ENCODE results near the gene SPATA13.

The SPATA13 gene

DNA sequence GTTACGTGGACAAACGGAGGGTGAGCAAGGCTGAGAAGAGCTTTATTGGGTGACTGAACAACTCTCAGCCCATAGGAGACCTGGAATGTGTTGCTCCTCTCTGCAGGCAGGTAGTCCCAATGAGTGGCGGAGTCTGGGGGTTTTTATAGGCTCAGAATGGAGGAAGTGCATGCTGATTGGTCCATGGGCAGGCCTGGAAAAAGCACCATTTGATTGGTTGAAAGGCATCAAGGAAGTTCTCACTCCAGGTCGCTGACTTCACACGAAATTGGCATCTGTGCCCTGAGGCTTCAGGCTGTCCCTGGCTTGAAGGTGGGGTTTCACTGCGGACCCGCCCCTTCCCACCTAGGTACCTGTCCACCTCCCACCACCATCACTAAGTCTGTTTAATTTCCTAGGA is 65.4 kb downstream of the SPATA13 start:
- no peak for DNase-seq

DNA sequence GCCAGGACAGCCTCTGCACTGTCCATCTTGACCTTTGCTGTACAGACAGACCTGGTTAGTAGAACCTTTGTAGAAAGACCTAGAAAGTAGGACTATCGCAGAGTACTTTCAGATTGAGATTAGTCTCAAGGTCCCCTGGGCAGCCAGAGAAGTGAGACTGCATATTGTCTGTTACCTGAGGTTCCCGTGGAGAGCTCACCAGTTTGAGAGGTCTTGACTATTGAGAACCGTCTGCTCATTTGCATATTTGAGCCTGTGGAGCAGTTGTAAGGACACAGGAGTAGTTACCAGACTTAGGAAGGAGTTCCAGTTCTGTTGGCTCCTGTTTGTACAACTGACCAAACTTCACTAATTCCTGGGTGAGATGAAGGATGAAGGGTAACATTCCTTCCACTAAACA is 66.2 kb downstream of the SPATA13 start:
- DNase-seq, result no peak

DNA sequence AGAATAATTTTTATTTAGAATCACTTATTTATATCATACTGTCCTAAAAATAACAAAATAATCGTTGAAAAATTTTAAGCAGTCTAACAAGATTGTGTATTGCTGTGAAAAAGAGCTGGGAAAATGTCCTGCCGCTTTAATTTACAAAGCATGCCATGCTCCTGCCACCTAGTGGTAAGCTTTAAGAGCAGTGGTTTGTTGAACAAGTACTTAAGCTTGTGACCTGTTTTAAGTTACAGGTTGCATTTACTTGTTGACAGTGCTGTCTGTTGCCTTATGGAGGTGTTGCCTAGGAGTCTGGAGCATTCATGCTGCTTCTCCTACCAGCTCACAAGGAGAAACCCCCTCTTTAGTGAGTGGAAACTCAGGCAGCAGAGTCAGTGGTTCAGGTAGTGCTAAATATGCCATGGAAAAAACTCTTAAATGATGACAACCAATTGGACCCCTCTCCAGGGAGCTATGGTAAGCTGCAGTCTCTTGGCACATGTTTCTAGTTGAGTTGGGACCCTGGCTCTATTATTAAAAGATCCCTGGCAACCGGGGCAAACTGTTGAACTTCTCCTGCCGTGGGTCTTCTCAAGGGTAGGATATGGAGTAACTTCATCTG is 68.4 kb downstream of the SPATA13 start:
- no peak for DNase-seq

DNA sequence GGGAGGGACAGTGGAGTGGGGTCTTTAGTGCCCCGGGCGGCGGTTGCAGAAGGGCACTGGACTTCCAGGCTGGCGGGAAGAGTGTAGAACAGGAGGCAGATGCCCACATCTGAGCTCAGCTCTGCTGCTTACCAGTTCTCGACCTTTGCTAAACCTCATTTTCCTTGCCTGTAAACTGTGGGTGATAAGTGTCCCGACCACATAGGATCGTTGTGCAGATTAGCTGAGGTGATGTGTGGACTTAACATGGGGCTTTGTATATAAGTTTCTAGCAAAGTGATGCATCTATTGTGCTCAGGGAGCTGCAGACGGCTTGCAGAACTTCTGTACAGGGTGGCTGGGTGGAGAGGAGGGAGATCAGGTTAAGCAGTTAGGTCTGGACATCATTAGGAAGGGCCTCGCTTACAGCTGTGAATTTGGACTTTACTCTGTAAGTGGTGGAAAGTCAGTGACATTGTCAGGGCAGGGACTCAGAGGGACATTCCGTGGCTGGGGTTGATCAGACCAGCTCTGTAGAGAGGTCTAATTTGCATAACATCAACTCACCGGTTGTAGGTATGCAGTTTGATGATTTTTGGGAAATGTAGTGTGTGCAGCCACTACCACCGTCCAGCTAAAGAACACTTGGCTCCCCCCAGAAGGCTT is 70.0 kb downstream of the SPATA13 start:
- DNase-seq, result no peak

DNA sequence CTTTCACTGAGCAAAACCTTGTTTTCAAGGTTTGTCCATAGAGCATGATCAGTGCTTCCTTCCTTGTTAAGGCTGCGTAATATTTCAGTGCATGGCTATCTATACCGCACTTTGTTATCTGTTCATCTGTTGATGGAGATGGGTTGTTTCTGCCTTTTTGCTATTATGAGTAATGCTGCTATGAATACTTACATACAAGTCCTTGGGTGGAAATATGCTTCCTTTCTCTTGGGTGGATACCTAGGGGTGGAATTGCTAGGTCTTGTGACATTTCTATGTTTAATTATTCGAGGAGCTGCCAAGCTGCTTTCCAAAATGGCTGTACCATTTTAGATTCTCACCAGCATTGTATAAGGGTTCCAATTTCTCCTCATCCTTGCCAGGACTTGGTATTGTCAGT is 70.9 kb downstream of the SPATA13 start:
- no peak for DNase-seq

DNA sequence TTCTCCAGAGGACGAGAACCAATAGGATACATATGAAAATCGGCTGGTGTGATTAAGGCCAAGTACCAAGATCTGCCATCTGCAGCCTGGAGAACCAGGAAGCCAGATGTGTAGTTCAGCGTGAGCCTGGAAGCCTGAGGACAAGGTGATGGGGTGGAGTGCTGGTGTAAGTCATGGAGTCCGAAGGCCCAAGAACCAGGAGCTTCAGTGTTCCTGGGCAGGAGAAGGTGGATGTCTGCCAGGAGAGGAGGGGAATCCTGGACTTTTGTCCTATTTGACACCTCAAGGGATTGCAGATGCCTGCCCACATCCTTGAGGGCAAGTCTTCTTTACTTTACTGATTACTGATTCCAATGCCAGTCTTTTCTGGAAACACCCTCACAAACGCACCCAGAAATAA is 71.5 kb downstream of the SPATA13 start:
- DNase-seq, result no peak

DNA sequence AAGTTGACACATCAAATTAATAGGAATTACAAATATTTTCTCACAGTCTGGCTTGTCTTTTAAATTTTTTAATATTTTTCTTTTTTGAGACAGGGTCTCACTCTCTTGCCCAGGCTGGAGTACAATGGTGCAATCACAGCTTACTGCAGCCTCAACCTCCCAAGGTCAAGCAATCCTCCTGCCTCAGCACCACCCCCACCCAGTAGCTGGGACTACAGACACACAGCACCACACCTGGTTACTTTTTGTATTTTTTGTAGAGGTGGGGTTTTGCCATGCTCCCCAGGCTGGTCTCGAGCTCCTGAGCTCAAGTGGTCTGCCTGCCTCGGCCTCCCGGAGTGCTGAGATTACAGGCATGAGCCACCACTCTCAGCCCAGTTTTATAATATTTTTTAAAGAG is 72.0 kb downstream of the SPATA13 start:
- no peak for DNase-seq

DNA sequence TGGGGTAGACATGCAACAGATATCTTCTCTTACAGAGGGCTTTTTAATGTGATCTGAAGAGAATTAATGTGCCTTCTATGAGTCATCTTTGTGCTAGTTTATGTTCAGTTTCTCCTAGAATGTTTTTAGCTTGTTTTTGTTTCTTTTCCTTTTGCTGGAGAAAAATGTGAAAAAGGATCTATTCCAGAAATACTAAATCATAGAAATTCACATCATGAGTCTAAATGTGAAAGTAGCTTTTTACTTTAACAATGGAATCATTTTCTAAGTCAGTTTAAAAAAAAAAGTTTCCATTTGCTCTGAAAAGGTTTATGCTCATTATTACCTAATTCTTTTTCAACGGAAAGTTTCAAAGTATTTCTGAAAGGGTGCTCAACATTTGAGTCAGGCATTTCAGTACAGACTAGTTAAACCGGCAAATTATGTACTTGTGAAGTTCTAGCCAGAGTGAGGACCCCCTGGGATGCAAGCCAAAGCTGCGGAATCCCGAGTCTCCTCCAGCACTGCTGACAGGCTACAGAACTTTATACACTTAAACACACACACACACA is 72.9 kb downstream of the SPATA13 start:
- DNase-seq, result no peak

DNA sequence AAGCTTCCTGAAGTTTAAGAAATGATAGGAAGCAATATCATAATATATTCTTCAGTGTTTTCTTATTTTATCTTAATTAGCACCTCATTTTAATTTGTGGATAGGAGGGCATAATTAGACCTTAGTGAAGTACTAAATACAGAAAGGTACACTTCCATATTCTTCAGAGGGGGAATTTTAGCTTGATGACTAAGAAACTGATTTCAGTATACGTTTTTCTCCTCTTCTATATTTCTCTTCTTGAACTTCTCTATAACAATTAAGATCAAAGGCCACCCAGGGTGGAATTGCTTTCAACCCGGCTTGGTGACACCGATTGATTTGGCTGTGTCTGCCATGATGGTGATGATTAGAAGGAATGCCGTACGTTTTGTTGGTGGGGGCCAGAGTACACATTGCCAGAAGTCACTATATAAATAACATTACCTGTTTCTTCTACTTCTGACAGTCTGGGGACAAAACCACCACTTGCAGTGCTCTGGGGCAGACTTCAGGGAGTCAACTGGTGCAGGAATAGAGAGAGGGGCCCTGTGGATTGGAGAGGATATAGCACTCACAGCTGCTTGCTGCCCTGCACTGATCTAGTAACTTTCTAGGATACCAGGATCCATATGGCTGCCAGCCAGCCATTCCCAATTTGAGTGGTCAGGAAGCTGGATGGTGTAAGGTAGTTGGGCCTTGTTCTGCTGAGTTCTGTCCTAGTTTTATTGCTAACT is 73.8 kb downstream of the SPATA13 start:
- DNase-seq, result no peak

DNA sequence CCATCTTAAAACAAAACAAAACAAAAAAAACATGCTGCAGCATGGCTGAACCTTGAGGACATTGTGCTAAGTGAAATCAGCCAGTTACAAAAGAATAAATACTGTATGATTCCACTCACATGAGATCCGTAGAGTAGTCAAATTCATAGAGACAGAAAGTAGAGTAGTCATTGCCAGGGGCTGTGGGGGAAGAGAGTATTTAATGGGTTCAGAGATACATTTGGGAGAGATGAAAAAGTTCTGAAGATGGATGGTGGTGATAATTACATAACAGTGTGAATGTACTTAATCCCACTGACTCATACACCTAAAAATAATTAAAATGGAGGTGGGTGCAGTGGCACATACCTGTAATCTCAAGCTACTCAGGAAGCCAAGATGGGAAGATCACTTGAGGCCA is 76.8 kb downstream of the SPATA13 start:
- DNase-seq, result no peak

DNA sequence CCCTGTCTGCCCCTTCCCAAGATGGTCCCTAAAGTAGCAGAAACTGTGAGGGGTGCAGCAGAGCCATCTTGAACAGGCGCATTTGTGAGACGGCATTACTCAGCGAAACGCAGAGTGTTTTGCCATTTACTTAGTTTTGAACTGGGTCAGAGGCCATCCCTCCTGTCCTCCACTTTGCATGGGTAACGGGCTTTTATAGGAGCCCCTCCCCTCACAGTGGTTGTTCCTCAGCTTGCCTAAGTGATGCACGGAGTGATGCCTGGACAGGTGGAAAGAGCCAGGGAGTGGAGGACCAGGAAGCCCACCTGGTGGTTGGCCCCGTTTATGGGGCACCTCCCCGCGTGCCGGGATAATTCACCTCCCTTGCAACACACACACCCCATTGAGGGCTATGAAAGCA is 80.8 kb downstream of the SPATA13 start:
- no peak for DNase-seq

DNA sequence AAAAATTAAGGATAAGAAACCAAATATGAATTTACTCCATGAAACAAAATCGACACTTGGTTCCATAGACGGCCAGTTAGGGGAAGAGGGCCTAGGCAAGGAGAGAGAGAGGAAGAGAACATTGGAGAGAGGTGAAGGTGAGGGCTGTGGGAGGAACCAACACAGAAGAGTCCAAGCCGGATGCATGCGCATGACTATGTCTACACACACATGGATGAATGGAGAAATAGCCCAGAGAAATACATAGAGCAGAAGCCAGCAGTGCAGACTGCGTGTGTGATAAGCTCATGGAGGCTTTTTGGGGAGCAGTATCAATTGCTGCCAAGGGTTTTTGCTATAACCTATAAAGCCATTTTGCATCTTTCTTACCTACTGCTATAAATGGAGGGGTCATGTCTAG is 81.6 kb downstream of the SPATA13 start:
- no peak for DNase-seq

DNA sequence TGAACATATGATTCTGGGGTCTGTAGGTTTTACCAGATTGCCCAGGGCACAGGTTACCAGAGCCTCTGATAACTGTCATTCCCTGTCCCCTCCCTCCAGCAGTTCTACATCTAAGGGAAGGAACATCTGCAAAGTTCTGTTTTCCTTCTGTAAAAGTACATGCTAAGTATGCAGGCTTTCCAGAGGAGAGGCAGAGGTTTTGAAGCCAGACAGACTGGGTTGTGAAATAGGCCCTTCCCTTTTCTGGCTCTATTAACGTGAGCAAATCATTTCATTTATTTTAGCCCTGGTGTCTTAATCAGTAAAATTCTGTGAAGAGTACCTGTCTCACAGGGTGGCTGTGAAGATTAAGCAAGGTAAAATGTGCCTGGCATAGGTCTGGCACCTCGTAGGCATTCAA is 82.8 kb downstream of the SPATA13 start:
- DNase-seq, result no peak

DNA sequence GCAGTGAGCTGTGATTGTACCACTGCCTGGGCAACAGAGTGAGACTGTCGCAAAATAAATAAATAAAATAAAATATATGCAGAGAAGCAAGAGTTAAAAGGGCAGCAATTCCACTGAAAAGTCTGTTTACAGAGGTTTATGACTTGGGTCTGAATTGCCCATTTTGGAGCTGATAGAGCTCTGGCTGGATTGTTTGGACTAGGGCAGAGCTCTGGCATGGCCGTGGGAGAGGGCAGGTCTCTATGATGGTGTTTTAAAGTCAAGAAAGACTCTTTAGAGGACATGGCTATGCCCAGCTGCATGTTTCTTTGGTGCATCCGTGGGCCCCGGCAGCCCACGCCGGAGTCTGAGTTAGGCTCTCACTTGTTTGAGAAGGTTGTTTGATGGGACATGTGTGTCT is 84.3 kb downstream of the SPATA13 start:
- DNase-seq, result no peak

DNA sequence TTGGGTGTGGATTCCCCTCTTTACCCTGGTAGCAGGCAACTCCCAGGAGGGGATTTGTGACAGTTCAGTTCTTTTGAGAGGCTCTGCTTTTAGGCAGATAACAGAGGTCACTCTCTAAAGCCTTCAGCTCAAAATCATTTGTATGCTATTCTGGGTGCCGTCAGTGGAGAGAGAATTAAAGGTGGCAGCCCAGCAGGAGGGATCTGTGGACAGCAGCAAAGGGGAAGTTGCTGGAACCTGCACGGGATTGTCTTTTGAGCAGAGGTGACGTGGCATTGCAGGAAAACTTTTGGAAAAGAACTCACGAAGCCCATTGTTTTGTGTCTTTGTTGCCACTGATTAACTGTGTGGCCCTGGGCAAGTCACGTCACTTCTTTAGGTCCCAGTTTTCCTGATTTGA is 86.5 kb downstream of the SPATA13 start:
- no peak for DNase-seq

DNA sequence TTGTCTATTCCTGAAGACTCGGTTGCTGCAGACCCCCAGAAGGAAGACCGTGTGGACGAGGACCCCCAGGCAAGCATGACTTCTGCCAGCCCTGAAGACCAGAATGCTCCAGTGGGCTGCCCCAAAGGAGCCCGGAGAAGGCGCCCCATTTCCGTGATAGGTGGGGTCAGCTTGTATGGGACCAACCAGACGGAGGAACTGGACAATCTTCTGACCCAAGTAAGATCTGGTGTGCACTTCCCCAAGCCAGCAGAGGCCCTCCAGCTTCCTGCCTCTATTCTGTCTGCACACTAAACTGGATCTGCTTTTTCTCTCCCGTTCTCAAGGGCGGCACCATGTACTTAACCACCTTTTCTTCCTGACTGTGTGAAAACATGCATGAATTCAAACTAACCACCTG is 89.1 kb downstream of the SPATA13 start:
- DNase-seq, result no peak

DNA sequence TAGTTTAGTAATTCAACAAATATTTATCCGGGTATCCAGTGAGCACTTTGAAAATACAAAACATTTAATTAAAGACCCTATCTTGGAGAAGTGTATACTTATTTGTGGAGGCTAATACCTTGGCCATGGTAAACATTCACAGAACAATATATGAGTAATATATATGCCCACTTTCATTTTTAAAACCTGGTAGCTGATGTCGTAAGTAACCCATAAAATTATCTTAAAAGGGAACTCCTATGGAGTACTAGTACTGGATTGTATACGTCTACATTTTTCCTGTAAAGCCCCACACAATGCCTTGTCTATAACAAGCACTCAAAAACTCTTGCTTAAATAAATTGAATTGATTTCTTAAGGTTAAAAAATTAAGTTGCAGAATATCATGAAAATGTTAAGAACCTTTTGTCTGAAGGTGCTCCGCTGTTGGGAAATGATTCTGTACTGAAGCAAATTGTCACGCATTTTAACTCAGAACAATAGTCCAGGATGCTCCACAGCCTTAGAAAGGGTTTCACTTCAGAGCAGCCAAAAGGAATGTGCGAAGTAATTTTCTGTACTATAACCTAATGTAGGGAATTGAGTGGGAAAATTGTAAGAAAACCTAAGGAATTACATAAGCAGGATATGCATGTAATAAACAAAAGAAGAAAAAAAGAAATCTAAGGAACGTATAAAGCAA is 90.0 kb downstream of the SPATA13 start:
- no peak for DNase-seq

DNA sequence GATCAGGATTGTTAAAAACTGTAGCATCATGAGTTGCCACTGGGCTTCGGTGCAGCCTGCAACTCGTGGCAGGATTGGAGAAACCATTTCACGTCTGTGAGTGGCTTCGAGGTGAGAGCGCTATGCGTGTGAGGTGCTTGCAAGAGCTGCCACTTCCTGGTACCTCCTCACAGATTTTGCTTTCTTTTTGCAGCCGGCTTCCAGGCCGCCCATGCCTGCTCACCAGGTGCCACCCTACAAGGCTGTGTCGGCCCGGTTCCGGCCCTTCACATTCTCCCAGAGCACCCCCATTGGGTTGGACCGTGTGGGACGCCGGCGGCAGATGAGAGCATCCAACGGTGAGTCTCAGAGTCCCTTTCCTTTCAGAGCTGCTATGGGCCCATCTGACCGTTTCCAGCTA is 91.0 kb downstream of the SPATA13 start:
- DNase-seq, result peak; percentile 35

DNA sequence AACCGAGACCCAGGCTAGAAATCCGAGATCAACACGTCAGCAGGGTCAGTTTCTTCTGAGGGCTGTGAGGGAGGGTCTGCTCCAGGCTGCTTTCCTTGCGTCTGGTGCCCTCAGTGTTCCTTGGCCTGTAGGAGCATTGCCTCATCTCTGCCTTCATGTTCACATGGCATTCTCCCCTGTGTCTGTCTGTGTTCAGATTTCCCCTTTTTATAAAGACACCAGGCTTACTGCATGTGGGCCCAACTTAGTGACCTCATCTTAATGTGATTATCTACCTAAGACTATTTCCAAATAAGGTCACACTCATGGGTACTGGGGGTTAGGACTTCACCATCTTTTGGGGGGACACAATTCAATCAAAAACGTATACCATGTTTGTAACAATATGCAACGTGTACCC is 91.6 kb downstream of the SPATA13 start:
- DNase-seq, result no peak

DNA sequence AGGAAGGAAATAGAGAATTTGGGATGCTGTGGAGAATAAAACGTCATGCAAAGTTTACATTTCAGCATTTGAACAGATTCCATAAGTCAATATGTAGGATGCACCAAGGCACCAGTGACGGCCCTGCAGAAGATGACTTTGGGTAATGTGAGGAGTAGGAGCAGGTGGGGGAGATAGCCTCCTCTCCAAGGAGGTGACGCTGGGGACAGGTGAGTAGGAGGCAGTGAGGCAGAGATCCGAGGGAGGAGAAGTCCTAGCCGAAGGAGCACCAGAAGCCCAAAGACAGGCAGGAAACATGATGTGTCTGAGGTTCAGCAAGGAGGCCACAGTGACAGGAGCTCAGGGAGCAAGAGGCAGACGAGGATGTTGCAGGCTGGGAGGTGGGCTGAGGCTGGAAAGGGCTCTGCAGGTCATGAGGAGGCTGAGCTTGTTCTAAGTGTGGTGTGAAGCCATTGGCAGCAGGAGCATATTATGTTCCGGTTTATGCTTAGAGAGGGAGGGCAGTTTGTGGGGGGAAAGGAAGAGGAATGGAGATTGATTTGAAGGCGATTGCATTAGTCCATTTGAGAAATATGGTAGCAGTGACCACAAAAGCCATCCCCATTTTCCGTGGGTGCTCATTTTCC is 93.1 kb downstream of the SPATA13 start:
- no peak for DNase-seq

DNA sequence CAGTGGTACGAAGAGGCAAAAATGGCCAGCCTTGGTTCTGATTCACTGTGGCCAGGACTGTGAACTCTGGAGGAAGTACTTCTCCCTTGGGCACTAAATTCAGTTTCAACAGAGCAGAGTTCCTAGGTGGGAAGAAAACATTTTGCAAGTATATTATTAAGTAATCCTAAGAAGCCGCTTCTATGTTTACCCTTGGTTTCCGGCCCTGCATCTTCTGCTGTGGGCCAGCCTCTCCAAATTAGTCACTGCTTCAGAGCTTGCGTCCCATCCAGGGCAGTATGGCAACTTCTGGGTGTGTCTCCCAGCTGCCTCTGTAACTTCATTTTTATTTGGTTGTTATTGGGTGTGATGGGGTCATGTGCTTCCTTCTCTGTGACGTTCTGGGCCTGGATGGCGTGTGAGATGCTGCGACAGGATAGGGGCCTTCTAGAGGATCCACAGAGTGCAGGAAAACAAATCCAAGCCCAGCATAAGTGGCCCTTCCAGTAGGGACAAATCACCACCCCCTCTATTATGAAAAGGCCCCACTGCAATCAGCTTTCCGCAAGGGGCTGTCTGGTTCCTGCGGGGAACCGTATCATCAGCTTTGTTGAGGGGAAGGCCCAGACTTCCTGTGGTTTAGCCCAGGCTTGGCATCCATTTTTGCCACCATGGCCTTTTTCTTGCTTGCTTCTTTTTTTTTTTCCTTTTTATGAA is 93.8 kb downstream of the SPATA13 start:
- no peak for DNase-seq

DNA sequence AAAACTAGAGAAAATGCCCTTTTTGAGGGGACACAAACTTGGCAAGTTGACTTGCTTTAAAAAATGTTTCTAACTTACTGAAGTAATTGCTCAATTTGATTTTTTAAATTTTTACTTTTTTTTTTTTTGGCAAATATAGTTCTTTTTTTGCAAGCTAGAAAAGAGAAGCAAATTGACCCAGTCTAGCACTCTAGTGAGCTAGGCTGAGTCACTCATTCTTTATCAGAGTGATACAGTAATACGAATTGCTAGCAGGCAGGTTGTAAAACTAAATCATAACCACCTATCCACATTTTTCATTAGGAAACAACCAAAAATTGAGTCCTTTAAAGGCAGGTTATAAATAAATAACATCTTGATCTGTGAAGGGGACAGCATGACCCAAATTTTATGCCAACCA is 97.0 kb downstream of the SPATA13 start:
- no peak for DNase-seq

DNA sequence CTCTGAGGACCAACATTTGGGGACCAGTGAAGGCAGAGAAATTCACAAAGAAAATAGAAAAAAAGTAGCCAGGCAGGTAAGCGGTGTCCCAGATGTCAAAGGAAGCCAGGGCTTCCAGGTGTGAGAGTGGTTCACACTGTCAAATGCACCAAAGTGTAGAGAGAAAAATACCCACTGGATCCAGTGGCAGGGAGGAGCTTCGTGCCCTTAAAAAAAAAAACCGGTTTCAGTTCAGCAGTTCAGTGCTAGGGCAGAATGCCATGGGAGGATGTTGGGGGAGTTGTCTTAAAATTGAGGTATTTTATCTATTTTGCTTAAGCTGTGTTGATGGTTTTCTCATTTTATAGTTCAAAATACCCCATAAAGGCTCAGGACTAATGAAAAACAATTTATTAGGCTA is 101.0 kb downstream of the SPATA13 start:
- no peak for DNase-seq
